Fibroblast of pulmonary artery (primary cell): Measurements from ENCODE around the gene ALDH1B1.

ENCODE experiments used
- DNase-seq: peaks from one replicate; pipeline ENCODE4 v3.0.0-alpha.2; 2010; ENCODE audit warnings: low read depth
- H3K4me3 ChIP-seq: replicated peaks from 2 replicates; pipeline ENCODE4 v1.5.1; 2011; ENCODE audit warnings: low read depth, mild to moderate bottlenecking, control low read depth, low read length, moderate library complexity
- CTCF ChIP-seq: IDR thresholded peaks from 2 replicates; pipeline ENCODE4 v1.5.1; 2011; ENCODE audit warnings: mild to moderate bottlenecking, control low read depth, low read length, inconsistent platforms; ENCODE audit errors: missing control alignments

Gene ALDH1B1

GRCh38 chr9:38445154-38446043 lies 52.9 kb downstream of the ALDH1B1 start:
- no peak for TF ChIP-seq CTCF
- DNase-seq: no peak
- H3K4me3 ChIP-seq: no peak overlapping the region

GRCh38 chr9:38447703-38448102 lies 55.2 kb downstream of the ALDH1B1 start:
- TF ChIP-seq CTCF: no peak
- DNase-seq: no peak
- no peak overlapping the region for H3K4me3 ChIP-seq
